Measurements from ENCODE around the gene SLC27A2. TPM values are rescaled to one million over a fixed set of nuclear protein-coding genes. Genes with fewer than 3 reads are reported as not detected.

SLC27A2 gene
- polyA plus RNA-seq, 1 experiment, result 0.11 TPM

DNA sequence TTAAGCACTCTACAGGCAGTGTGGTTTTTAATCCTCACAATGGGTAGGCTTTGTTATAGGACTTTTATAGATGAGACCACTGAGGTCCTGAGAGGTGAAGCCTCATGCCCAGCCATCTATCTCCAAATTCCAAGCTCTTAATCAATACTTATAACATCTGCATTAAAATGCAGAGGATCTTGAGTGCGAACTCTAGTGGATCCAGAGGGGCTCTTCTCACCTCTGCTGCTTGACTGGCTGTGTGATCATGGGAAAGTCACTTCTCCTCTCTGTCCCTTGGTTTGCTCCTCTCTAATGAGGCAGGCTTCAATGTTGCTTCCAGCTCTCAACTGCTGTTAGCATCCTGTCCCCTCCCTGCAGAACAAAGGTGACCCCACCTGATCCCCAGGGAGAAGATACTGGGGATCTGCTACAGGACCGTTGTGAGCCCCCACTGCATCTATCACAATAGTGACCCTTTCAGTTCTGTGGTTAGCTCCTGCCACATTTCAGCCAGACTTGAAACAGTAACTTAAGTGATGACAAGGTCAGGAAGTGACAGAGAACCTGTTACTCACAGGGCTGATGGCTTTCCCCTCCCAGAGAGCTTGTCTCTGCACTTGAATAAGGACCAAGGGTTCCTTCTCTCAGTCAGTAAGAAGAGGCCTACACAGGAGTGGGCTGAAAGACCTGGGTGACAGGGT is 1.3 kb downstream of the SLC27A2 start:
- no peak for DNase-seq (ENCODE audit: low read depth, low spot score)
- Histone ChIP-seq H3K27ac (ENCODE audit: low read depth, low read length) (no peak overlapping the region), H3K4me3 (ENCODE audit: low read depth, low read length) (no peak overlapping the region), H3K27me3 (ENCODE audit: control insufficient read depth, insufficient read depth, low read length) (peaks cover 29% of the 10 kb centered on the region), H3K9me3 (ENCODE audit: control insufficient read depth, insufficient read depth, low read length) (no peaks in the 10 kb centered on the region; the same call in 1 of the 2 replicates)
- ChIA-PET POLR2A (interaction anchor here (0.6 kb wide), 1 partner anchor 170 kb away, joined by 3 read pairs; no protein-coding TSS in a partner anchor), CTCF (no interaction called here)
- TF ChIP-seq, protein P1, sequence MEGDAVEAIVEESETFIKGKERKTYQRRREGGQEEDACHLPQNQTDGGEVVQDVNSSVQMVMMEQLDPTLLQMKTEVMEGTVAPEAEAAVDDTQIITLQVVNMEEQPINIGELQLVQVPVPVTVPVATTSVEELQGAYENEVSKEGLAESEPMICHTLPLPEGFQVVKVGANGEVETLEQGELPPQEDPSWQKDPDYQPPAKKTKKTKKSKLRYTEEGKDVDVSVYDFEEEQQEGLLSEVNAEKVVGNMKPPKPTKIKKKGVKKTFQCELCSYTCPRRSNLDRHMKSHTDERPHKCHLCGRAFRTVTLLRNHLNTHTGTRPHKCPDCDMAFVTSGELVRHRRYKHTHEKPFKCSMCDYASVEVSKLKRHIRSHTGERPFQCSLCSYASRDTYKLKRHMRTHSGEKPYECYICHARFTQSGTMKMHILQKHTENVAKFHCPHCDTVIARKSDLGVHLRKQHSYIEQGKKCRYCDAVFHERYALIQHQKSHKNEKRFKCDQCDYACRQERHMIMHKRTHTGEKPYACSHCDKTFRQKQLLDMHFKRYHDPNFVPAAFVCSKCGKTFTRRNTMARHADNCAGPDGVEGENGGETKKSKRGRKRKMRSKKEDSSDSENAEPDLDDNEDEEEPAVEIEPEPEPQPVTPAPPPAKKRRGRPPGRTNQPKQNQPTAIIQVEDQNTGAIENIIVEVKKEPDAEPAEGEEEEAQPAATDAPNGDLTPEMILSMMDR (IDR thresholded peaks at IDR 0.05; ENCODE audit: low read depth, low read length), result no peak

DNA sequence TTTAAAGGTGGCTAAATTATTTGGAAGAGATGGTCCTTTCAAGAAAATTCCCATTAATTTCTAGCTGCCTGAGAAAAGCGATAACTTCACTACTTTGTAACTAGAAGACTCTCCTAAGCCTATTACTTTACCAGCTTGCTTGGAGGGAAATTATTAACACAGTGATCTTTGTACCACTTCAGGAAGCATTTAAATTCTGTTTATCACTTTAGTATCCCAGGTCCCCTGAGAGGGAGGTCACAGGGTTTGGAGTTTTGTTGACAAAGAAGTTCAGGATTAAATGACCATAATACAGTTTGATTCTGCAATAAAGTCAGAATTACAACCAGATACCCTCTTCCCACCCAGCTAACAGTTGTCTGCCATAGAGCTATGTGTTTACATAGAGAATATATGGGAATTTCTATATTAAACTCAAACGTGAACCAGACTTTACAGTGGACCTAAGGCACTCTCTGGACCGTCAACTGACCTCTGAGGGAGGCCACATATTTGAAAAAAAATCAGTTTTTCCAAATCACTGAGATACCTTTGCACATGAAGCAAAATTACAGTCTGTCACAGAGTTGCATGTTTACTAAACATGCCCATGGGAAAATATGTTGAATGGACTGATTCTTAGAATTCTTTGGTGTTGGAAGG is 3.0 kb downstream of the SLC27A2 start:
- ChIA-PET CTCF (interaction anchor here (1.0 kb wide), 1 partner anchor 40 kb away, joined by 3 read pairs; no protein-coding TSS in a partner anchor), POLR2A (no interaction called here)
- no peak for DNase-seq (ENCODE audit: low read depth, low spot score)
- H3K27ac ChIP-seq (ENCODE audit: low read depth, low read length), result no peak overlapping the region
- no peak overlapping the region for H3K4me3 ChIP-seq (ENCODE audit: low read depth, low read length)
- no peaks in the 10 kb centered on the region; the same call in 1 of the 2 replicates for H3K9me3 ChIP-seq (ENCODE audit: control insufficient read depth, insufficient read depth, low read length)
- TF ChIP-seq, protein P1 (IDR thresholded peaks at IDR 0.05; ENCODE audit: low read depth, low read length), result no peak
- peaks cover 25% of the 10 kb centered on the region for H3K27me3 ChIP-seq (ENCODE audit: control insufficient read depth, insufficient read depth, low read length)

DNA sequence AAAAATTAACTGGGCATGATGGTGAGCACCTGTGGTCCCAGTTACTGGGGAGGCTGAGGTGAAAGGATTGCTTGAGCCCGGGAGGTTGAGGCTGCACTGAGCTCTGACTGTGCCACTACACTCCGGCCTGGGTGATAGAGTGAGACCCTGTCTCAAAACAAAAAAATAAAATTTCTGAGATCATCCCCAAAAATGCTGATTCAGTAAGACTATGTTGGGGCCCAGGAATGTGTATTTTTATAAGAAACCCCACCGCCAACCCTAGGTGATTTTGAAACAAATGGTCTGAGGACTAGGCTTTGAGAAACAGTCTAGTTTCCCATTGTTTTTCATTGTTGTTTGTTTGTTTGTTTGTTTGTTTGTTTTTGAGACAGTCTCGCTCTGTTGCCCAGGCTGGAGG is 4.1 kb downstream of the SLC27A2 start:
- H3K27me3 ChIP-seq (ENCODE audit: control insufficient read depth, insufficient read depth, low read length), result peaks cover 19% of the 10 kb centered on the region
- CTCF ChIA-PET, result interaction anchor here (0.6 kb wide), 1 partner anchor 361 kb away, joined by 8 read pairs; no protein-coding TSS in a partner anchor
- H3K4me3 ChIP-seq (ENCODE audit: low read depth, low read length), result no peak overlapping the region
- POLR2A ChIA-PET, result interaction anchor here (0.7 kb wide), 1 partner anchor 771 kb away, joined by 4 read pairs; no protein-coding TSS in a partner anchor
- no peaks in the 10 kb centered on the region; the same call in 1 of the 2 replicates for H3K9me3 ChIP-seq (ENCODE audit: control insufficient read depth, insufficient read depth, low read length)
- TF ChIP-seq, protein P1 (IDR thresholded peaks at IDR 0.05; ENCODE audit: low read depth, low read length), result no peak
- H3K27ac ChIP-seq (ENCODE audit: low read depth, low read length), result no peak overlapping the region
- DNase-seq (ENCODE audit: low read depth, low spot score), result no peak

DNA sequence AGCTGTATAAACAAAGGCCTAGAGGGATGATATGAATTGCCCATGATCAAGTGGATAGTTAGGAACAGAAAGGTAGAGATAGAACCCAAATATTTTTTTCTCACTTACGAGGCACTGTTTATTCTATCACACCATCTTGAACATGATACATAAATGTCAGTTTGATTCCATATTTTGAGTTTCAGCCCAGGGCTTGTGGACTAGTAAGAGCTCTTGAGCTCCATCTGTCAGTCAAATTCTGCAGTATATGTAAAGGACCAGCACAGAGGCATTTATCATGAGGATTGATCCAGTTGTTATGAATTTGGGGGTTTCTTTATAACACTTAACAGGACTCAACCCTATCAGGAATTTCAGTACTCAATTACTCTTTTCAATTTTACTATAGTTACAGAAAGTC is 4.8 kb downstream of the SLC27A2 start:
- ChIA-PET CTCF (no interaction called here), POLR2A (no interaction called here)
- TF ChIP-seq, protein P1 (IDR thresholded peaks at IDR 0.05; ENCODE audit: low read depth, low read length), result no peak
- Histone ChIP-seq H3K9me3 (ENCODE audit: control insufficient read depth, insufficient read depth, low read length) (no peaks in the 10 kb centered on the region; the same call in 1 of the 2 replicates), H3K27me3 (ENCODE audit: control insufficient read depth, insufficient read depth, low read length) (peaks cover 13% of the 10 kb centered on the region), H3K27ac (ENCODE audit: low read depth, low read length) (no peak overlapping the region), H3K4me3 (ENCODE audit: low read depth, low read length) (no peak overlapping the region)
- DNase-seq (ENCODE audit: low read depth, low spot score), result no peak

DNA sequence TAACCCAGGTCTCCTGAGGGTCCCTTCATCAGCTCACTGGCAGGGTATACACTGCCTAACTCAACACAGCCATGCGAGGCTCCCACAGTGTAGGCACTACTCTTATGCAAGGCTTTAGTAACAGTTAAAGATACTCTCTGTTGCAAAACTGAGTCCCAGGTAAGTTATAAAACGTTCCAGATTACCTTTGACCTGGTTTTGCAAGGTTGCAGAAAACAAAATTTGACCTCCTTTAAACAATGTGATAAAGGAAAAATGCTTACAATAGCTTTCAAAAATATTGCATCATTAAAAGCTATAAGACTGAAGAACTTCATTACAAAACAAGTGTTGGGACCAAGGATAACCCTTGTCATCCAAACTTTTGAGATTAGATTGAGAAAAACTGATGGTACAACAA is 5.5 kb downstream of the SLC27A2 start:
- no peak overlapping the region for H3K27ac ChIP-seq (ENCODE audit: low read depth, low read length)
- TF ChIP-seq, protein P1 (IDR thresholded peaks at IDR 0.05; ENCODE audit: low read depth, low read length), result no peak
- DNase-seq (ENCODE audit: low read depth, low spot score), result no peak
- H3K4me3 ChIP-seq (ENCODE audit: low read depth, low read length), result no peak overlapping the region
- no peaks in the 10 kb centered on the region; the same call in 1 of the 2 replicates for H3K9me3 ChIP-seq (ENCODE audit: control insufficient read depth, insufficient read depth, low read length)
- ChIA-PET POLR2A (interaction anchor here (0.6 kb wide), 1 partner anchor 169 kb away, joined by 3 read pairs; no protein-coding TSS in a partner anchor), CTCF (interaction anchor here (1.3 kb wide), 1 partner anchor 129 kb away, joined by 4 read pairs; no protein-coding TSS in a partner anchor)
- H3K27me3 ChIP-seq (ENCODE audit: control insufficient read depth, insufficient read depth, low read length), result peaks cover 7% of the 10 kb centered on the region

All from AG04450 (cell line).